ENCODE measurements around the gene RGS3.

The RGS3 gene

DNA sequence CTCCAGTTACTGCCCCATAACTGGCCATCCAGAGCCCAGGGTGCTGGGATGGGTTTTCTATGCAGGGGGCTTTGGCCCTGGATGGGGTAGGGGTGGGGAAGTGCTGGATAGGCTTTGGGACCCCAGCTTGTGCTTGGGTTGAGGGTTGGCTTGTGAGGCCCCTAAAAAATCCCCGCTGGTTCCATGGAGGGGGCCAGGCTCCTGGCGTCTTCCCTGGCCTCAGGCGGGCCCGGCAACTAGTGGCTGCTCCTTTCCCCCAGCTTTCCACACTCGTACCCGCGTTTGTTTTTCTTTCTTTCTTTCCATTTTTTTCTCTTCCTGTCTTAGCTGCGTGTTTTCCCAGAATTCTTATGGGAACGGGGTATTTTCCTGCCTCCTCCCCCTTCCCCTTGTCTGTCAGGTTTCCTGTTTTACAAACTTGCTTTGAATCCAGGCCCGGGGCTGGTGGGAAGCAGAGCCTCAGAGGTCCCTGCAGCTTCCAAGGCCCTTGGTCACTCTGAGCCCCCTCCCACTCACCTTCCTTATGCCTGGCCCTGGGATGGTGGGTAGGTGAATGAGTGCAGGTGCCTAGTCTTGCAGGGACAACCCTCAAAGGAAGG is 40.2 kb downstream of the RGS3 start:
- Histone ChIP-seq H3K27ac (no peak overlapping the region), H3K27me3 (replicated peaks) (no peaks in the 10 kb centered on the region), H3K4me3 (ENCODE audit: low read depth, low read length) (no peak overlapping the region), H3K36me3 (replicated peaks) (no peaks in the 10 kb centered on the region)
- TF ChIP-seq, protein P1, sequence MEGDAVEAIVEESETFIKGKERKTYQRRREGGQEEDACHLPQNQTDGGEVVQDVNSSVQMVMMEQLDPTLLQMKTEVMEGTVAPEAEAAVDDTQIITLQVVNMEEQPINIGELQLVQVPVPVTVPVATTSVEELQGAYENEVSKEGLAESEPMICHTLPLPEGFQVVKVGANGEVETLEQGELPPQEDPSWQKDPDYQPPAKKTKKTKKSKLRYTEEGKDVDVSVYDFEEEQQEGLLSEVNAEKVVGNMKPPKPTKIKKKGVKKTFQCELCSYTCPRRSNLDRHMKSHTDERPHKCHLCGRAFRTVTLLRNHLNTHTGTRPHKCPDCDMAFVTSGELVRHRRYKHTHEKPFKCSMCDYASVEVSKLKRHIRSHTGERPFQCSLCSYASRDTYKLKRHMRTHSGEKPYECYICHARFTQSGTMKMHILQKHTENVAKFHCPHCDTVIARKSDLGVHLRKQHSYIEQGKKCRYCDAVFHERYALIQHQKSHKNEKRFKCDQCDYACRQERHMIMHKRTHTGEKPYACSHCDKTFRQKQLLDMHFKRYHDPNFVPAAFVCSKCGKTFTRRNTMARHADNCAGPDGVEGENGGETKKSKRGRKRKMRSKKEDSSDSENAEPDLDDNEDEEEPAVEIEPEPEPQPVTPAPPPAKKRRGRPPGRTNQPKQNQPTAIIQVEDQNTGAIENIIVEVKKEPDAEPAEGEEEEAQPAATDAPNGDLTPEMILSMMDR (IDR thresholded peaks at IDR 0.05; ENCODE audit: low read depth, low read length, missing control alignments) = no peak
- in situ Hi-C loops (cut with HindIII; ENCODE audit: low pct_ligation_motif_present, low sequenced_read_pairs) = no loop called here
- no peak for DNase-seq

DNA sequence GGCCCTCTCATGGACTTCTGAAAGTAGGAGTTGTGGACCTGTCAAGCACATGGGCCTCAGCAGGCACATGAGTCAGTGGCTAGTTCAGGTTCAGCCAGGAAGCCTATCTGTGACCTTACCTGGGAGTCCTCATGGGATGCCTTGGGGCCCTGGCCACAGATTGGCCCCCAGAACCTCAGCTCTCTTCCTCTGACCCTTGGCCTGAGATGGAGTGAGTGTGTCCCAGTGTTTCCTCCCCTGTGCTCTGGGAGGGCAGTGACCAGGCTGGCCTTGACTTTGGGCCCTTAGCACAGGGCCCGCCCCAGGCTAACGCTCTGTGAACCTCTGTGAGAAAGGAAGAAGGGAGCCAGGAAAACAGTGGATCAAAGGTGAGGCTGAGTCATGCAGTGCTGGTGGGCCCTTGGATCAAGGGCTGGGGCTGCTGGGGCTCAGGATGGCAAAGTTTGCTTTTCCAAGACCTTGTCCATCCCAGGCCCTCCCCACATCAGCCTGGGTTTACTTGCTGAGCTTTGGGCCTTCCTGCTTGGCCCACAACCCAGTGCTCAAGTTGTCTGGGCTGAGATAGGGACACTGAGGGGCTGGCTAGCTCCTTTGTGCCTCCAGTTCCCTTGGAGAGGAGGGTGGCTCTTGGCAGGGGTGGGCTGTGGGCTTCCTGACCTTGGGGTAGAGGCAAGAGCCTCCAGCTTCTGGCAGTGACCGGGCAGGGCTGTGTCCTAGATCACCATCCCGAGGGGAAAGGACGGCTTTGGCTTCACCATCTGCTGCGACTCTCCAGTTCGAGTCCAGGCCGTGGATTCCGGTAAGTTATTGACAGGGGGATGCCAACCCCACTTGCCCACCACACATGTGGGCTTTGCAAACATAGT is 41.4 kb downstream of the RGS3 start:
- no peak for DNase-seq
- H3K4me3 ChIP-seq (ENCODE audit: low read depth, low read length) = no peak overlapping the region
- H3K27ac ChIP-seq = no peak overlapping the region
- TF ChIP-seq, protein P1 (IDR thresholded peaks at IDR 0.05; ENCODE audit: low read depth, low read length, missing control alignments) = no peak
- in situ Hi-C loops (cut with HindIII; ENCODE audit: low pct_ligation_motif_present, low sequenced_read_pairs) = no loop called here
- H3K36me3 ChIP-seq (replicated peaks) = no peaks in the 10 kb centered on the region
- no peaks in the 10 kb centered on the region for H3K27me3 ChIP-seq (replicated peaks)

DNA sequence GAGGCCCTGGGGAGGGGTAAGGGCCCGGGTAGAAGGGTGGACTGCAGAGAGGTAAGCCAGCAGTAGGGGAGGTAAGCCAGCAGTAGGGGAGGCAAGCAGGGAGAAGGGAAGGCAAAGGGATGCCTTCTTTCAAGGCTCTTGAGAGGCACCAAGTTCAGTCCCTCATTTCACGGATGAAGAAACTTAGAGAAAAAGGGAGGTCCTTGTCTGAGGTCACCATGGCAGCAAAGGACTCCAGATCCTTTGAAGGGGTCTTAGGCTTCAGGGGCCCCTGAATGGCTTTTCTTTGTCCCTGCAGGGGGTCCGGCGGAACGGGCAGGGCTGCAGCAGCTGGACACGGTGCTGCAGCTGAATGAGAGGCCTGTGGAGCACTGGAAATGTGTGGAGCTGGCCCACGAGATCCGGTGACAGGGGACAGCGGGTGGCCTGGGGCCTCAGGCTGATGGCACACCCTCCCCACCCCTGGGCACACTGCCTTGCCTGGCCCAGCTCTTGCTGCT is 42.6 kb downstream of the RGS3 start:
- DNase-seq = no peak
- Histone ChIP-seq H3K27me3 (replicated peaks) (no peaks in the 10 kb centered on the region), H3K4me3 (ENCODE audit: low read depth, low read length) (no peak overlapping the region), H3K27ac (no peak overlapping the region), H3K36me3 (replicated peaks) (no peaks in the 10 kb centered on the region)
- TF ChIP-seq, protein P1 (IDR thresholded peaks at IDR 0.05; ENCODE audit: low read depth, low read length, missing control alignments) = no peak
- in situ Hi-C loops (cut with HindIII; ENCODE audit: low pct_ligation_motif_present, low sequenced_read_pairs) = no loop called here

DNA sequence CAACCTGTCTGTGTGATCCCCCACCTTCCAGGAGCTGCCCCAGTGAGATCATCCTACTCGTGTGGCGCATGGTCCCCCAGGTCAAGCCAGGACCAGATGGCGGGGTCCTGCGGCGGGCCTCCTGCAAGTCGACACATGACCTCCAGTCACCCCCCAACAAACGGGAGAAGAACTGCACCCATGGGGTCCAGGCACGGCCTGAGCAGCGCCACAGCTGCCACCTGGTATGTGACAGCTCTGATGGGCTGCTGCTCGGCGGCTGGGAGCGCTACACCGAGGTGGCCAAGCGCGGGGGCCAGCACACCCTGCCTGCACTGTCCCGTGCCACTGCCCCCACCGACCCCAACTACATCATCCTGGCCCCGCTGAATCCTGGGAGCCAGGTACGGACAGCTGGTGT is 43.7 kb downstream of the RGS3 start:
- Histone ChIP-seq H3K4me3 (ENCODE audit: low read depth, low read length) (no peak overlapping the region), H3K27me3 (replicated peaks) (no peaks in the 10 kb centered on the region), H3K36me3 (replicated peaks) (no peaks in the 10 kb centered on the region), H3K27ac (no peak overlapping the region)
- DNase-seq = no peak
- TF ChIP-seq, protein P1 (IDR thresholded peaks at IDR 0.05; ENCODE audit: low read depth, low read length, missing control alignments) = no peak
- in situ Hi-C loops (cut with HindIII; ENCODE audit: low pct_ligation_motif_present, low sequenced_read_pairs) = no loop called here

DNA sequence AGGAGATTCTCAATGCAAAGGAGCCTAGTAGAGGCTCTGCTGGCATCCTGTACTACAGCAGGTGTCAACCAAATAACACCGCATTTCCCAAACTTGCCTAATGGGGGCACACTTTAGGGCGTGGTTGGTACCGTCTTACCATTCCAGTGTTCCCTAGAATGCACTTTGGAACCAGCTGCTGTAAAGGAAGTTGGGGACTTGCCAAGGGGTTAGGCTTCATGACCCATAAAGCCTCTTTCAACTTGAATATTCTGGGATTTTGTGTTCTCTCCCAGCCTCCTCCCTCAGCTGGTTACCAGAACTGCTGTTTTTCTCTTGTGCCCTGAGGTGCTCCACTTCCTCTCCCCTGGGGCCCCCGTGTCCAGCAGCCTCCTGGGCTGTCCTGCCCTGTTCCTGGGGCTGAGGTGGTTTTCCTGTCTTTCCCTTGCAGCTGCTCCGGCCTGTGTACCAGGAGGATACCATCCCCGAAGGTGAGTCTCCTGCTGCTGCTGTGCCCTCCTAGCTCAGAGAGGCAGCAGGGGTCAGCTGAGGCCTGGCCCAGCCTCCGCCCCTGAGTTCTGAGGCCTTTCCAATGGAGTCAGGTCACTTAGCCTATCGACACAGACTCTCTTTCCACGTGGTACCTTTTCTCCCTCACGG is 44.7 kb downstream of the RGS3 start:
- no peaks in the 10 kb centered on the region for H3K27me3 ChIP-seq (replicated peaks)
- no peak overlapping the region for H3K27ac ChIP-seq
- in situ Hi-C loops (cut with HindIII; ENCODE audit: low pct_ligation_motif_present, low sequenced_read_pairs) = no loop called here
- H3K36me3 ChIP-seq (replicated peaks) = no peaks in the 10 kb centered on the region
- DNase-seq = no peak
- TF ChIP-seq, protein P1 (IDR thresholded peaks at IDR 0.05; ENCODE audit: low read depth, low read length, missing control alignments) = peak; percentile 34
- H3K4me3 ChIP-seq (ENCODE audit: low read depth, low read length) = no peak overlapping the region

Data from brain microvascular endothelial cell (primary cell).